ENCODE data around the gene DCUN1D2.

Gene DCUN1D2

GRCh38 chr13:113519556-113519955, 29.0 kb upstream of the DCUN1D2 start:
- DNase-seq (ENCODE audit: low spot score): no peak

GRCh38 chr13:113518076-113518803, 27.7 kb upstream of the DCUN1D2 start:
- no peak for DNase-seq (ENCODE audit: low spot score)

DNA sequence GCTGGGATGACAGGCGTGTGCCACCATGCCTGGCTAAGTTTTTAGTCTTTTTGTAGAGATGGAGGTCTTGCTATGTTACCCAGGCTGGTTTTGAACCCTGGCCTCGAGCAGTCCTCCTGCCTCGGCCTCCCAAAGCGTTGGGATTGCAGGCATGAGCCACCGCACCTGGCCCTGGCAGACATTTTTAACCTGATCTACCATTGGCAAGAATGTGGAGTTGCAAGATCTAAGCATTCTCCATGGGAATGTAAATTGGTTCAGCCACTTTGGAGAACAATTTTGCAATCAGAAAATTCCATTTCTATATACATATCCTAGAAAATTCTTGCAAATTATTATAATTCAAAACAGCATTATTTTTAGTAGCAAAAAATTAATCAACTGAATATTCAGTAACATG, 24.3 kb upstream of the DCUN1D2 start:
- DNase-seq (ENCODE audit: low spot score): no peak

DNA sequence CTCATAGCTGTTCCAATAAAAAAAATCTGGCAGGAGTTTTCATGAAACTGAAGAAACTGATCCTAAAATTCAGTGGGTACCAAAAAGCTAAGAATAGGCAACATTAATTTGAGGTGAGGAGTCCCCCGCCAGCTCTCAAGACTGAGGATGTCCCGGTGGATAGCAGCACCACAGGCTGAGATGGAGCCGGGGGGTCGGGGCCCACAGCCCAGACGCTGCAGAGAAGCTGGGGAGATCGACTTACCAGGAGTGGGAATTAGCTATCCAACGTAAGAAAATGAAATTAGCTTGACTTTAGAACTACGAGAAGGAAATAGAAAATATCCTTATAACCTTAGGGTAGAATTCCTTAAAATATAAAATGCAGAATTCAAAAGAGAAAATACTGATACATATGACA, 23.2 kb upstream of the DCUN1D2 start:
- DNase-seq (ENCODE audit: low spot score): no peak

DNA sequence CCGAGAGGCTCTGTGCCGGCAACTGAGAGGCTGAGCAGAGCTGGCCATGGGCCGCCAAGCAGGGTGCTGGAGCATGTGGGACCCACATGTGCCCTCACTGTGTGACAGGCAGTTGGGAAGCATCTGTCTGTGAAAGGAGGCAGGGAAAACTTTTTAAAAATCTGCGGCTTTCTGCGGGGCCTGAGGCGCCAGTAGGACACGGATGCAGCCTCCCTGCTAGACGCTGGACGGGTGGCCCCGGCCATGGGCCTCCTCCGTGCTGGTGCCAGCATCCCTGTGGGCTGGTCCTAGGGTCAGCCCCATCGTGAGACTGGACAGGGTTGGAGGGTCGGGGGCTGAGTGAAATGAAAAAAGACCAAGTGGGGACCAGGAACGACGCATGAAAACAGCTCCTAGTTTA, 20.9 kb upstream of the DCUN1D2 start:
- DNase-seq (ENCODE audit: low spot score): no peak

GRCh38 chr13:113510871-113511270, 20.4 kb upstream of the DCUN1D2 start:
- DNase-seq (ENCODE audit: low spot score): no peak

GRCh38 chr13:113509989-113510388, 19.5 kb upstream of the DCUN1D2 start:
- DNase-seq (ENCODE audit: low spot score): peak; percentile 27

- DNase-seq (ENCODE audit: low spot score): no peak
Observed at GRCh38 chr13:113508521-113509254, 18.2 kb upstream of the DCUN1D2 start.

DNA sequence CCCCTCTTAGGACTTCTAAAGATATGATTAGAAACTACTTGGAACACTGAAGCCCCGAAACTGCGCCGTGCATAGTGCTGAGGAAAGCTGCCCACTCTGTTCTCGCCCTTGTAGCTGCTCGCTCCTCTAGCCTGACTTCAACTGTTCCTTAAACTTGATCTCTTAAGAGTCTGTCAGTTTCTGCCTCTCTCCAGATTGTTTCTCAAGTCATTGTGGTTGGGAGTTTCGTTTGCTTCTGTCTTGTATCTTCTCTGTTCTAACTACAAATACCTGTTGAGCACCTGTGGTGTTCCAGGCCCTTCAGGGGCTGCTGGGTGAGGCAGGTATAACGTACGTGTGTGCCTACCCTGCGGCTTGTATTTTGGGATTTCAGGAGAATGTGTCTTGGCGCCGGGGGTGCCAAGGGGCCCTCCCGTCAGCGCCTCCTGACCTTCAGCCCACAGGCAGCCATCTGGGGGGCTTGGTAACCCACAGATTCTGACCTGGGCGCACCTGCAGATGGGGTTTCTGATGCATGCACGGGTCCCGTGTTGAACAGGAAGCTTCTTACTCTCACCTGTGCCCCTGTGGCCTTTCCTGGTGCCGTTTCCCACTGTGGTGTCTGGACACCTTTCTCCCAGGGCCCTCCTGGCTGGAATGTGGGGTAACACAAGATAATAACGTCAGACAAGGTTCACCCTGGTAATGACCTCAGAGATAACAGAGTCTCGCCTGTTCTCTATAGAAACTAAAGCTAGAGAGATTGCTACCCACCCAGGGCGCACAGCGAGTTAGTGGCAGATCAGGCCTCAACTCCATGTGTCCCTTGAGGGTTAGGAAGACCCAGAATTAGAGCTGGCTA, 17.2 kb upstream of the DCUN1D2 start:
- DNase-seq (ENCODE audit: low spot score): no peak

GRCh38 chr13:113506871-113507388, 16.4 kb upstream of the DCUN1D2 start:
- DNase-seq (ENCODE audit: low spot score): no peak

GRCh38 chr13:113506025-113506685, 15.6 kb upstream of the DCUN1D2 start:
- no peak for DNase-seq (ENCODE audit: low spot score)

DNA sequence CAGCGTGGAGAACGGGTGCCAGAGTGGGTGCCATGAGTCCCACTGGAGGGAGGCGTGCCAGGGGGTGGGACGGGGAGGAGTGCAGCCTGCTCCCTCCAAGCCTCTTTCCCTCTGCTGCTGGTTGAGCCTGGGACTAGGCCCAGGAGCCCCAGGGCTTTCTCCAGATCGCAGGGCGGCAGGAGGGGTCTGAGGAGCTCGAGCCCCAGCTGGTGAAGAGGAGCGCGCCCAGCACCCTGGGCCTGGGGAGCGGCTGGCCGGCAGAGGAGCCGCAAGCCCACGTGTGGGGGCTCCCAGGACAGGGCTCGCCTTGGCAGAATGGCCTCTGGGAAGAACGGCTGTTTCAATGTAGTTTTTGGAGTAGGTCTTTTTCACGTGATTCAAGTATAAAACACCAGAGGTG, 12.2 kb upstream of the DCUN1D2 start:
- DNase-seq (ENCODE audit: low spot score): no peak

GRCh38 chr13:113500530-113501265, 10.2 kb upstream of the DCUN1D2 start:
- DNase-seq (ENCODE audit: low spot score): no peak

DNA sequence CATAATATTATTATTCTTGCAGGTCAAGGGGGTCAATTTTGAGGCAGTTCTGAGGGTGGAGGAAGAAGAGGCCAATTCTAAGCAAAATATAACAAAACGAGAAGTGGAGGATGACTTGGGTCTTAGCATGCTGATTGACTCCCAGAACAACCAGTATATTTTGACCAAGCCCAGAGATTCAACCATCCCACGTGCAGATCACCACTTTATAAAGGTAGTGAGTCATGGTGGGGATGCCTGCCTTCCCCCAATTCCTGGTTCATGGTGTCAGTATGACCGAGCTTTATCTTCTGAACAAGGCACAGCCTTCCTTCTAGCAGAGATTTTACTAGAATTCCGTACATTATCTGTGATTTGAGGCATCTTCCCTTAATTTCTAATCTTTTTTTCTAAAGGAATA, 9.4 kb upstream of the DCUN1D2 start:
- DNase-seq (ENCODE audit: low spot score): no peak

- DNase-seq (ENCODE audit: low spot score): no peak
Observed at GRCh38 chr13:113498905-113499304, 8.4 kb upstream of the DCUN1D2 start.

- DNase-seq (ENCODE audit: low spot score): no peak
Observed at GRCh38 chr13:113497217-113497616, 6.7 kb upstream of the DCUN1D2 start.

- DNase-seq (ENCODE audit: low spot score): peak; percentile 12
Observed at GRCh38 chr13:113495494-113496210, 5.1 kb upstream of the DCUN1D2 start.

GRCh38 chr13:113493315-113493951, 2.9 kb upstream of the DCUN1D2 start:
- peak; percentile 91 for DNase-seq (ENCODE audit: low spot score)

GRCh38 chr13:113491982-113492381, 1.5 kb upstream of the DCUN1D2 start:
- DNase-seq (ENCODE audit: low spot score): no peak

GRCh38 chr13:113491418-113491883, 940 bp upstream of the DCUN1D2 start:
- DNase-seq (ENCODE audit: low spot score): peak; percentile 40

Data from kidney tubule cell (primary cell).